GM19324 (cell line): ENCODE measurements around the gene NAA60.
"Not testable (repeated sequence)": the region's sequence is repeated elsewhere in the genome, so short reads cannot be mapped to it uniquely, and the experiment has no call there.

Experiments used
- ATAC-seq: cut with Tn5 transposase; IDR thresholded peaks from one replicate; pipeline ENCODE4 v1.9.1; 2021; ENCODE audit warnings: mild to moderate bottlenecking, moderate library complexity; ENCODE audit not compliant: unreplicated experiment, low FRiP score

NAA60 gene

GRCh38 chr16:3503523-3503922 is 60.0 kb downstream of the NAA60 start:
- ATAC-seq = no peak

GRCh38 chr16:3508736-3509135 is 65.3 kb downstream of the NAA60 start:
- ATAC-seq = no peak

- ATAC-seq = no peak
Measured at GRCh38 chr16:3509470-3509928, 66.0 kb downstream of the NAA60 start.

GRCh38 chr16:3510416-3510815 is 66.9 kb downstream of the NAA60 start:
- ATAC-seq = no peak

- ATAC-seq = no peak
Measured at GRCh38 chr16:3511286-3512180, 68.1 kb downstream of the NAA60 start.

- no peak for ATAC-seq
Measured at GRCh38 chr16:3513892-3514583, 70.6 kb downstream of the NAA60 start.

GRCh38 chr16:3514621-3515020 is 71.1 kb downstream of the NAA60 start:
- ATAC-seq = no peak

GRCh38 chr16:3515897-3516296 is 72.4 kb downstream of the NAA60 start:
- ATAC-seq = no peak

- no peak for ATAC-seq
Measured at GRCh38 chr16:3518292-3518985, 75.0 kb downstream of the NAA60 start.

- no peak for ATAC-seq
Measured at GRCh38 chr16:3518986-3519348, 75.5 kb downstream of the NAA60 start.

GRCh38 chr16:3519581-3519980 is 76.1 kb downstream of the NAA60 start:
- no peak for ATAC-seq

- ATAC-seq = no peak
Measured at GRCh38 chr16:3520413-3520812, 76.9 kb downstream of the NAA60 start.

GRCh38 chr16:3520841-3521240 is 77.4 kb downstream of the NAA60 start:
- ATAC-seq = no peak

GRCh38 chr16:3523281-3523680 is 79.8 kb downstream of the NAA60 start:
- no peak for ATAC-seq

GRCh38 chr16:3525951-3526350 is 82.5 kb downstream of the NAA60 start:
- ATAC-seq = no peak

GRCh38 chr16:3527216-3527829 is 83.8 kb downstream of the NAA60 start:
- not testable (repeated sequence) for ATAC-seq

- ATAC-seq = no peak
Measured at GRCh38 chr16:3528406-3528805, 84.9 kb downstream of the NAA60 start.

- ATAC-seq = no peak
Measured at GRCh38 chr16:3529175-3529574, 85.7 kb downstream of the NAA60 start.

- ATAC-seq = no peak
Measured at GRCh38 chr16:3530371-3530914, 87.0 kb downstream of the NAA60 start.

GRCh38 chr16:3532741-3533140 is 89.3 kb downstream of the NAA60 start:
- ATAC-seq = no peak
